GM15510 (cell line): ENCODE results near the gene ILDR2.
A peak's percentile ranks its signal among the peaks of the same experiment; 100 is the strongest.

Experiments used
- POLR2A ChIP-seq: IDR thresholded peaks from 3 replicates; pipeline ENCODE4 v1.6.1; 2011; ENCODE audit warnings: borderline replicate concordance; ENCODE audit not compliant: insufficient read length; ENCODE audit errors: extremely low read depth

The ILDR2 gene

DNA sequence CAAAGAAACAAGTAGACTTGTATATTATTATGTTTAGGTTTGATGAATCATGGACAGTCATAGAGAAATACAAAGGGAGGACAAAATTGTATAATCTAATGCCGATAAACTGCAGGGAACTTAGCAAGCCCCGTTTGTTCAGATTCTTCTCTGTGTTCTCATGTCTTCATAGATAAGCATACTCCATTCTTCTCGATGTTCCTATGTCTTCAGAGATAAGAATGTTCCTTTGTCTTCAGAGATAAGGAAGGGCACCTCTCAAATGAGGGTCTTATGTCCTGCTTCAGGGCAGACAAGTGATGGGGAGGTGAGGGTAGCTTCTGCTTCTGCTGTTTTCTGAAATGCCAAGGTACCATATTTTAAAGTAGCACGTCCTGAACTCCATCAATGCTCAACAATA, 79.6 kb downstream of the ILDR2 start:
- no peak for TF ChIP-seq POLR2A

- no peak for TF ChIP-seq POLR2A
These were observed 85.6 kb downstream of the ILDR2 start for GRCh38 chr1:166889776-166890175.

DNA sequence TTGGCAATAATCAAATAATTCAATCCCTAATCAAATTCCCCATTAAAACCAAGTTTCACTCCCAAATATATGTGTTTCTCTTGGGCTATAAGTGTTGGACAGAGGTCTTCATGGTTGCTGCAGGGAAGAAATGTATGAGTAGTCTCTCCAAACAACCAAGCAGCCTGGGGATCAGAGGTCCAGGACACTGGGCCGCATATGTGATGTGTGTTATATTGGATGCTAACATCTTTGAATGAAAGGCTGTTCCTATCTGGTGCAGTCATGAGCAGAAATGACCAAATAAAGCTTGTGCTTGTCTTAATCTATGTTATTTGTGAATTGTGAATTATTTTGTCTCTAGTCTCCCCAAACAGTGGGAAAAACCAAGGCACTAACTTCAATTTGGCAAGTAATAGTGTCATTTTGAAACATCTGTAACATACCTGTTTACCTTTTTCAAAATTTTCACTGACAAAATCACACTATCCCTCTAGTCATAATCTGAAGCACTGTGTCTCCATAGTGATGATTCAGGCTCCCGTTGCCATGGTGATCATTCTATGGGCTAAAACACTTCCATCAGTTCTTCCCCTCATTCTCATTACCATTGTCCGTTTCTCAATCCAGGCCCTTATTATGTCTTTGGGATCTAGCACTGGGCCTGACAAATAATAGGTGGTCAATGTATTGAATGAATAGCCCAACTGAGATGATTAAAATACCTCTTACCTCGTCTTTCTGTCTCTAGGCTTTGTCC, 86.8 kb downstream of the ILDR2 start:
- no peak for TF ChIP-seq POLR2A

GRCh38 chr1:166884971-166885370, 90.4 kb downstream of the ILDR2 start:
- TF ChIP-seq POLR2A: no peak

DNA sequence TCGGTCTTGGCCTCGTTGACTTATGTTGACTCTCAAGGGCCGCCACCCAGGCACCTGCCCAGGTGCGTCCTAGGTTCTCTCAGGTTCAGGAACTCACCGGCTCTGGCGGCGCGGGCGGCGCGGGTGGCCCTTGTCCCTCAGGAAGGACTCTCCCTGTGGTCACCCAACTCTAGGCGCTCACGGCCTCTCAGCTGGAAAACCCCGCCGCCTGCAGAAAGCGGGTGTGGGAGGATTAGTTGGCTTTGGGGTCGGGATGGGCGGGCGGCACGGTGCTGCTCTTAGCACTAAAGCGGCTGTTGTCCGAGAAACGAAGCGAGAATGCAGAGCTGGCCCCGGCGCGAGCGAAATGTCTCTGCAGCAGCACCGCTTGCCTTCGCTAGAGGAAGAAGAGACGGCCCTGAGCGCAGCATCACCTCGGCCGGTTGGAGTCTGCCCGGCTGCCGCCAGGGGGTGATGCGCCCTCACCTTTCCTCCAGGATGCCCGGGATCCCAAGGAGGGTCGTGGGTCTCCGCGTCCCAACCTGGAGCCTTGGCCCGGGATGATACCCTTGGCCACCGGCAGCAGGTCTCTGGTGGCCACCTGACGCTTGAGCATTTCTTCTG, 91.2 kb downstream of the ILDR2 start:
- no peak for TF ChIP-seq POLR2A

DNA sequence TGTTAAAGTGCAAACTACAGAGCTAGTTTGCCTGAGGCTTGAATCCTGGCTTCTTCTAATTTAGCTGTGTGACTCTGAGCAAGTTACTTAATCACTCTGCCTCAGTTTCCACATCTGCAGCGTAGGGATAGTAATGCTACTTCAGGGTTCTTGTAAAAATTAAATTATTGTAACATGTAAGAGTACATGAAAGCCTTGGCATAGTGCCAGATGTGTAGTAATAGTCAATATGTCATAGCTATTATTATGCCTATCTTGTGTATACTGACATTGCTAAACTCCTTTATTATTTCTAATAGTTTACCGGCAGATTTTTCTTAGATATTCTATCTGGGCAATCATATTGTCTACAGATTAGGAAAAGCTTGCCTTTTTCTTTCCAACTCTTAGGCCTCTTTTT, 92.4 kb downstream of the ILDR2 start:
- no peak for TF ChIP-seq POLR2A

- no peak for TF ChIP-seq POLR2A
These were observed 98.9 kb downstream of the ILDR2 start for GRCh38 chr1:166876540-166876838.

- peak; percentile 43 for TF ChIP-seq POLR2A
These were observed 99.4 kb downstream of the ILDR2 start, which contains the start of gene TADA1 for GRCh38 chr1:166875734-166876539. TSS of gene TADA1 (minus strand) at chr1:166876264. CDS start at chr1:166876233, 31 bp downstream.

DNA sequence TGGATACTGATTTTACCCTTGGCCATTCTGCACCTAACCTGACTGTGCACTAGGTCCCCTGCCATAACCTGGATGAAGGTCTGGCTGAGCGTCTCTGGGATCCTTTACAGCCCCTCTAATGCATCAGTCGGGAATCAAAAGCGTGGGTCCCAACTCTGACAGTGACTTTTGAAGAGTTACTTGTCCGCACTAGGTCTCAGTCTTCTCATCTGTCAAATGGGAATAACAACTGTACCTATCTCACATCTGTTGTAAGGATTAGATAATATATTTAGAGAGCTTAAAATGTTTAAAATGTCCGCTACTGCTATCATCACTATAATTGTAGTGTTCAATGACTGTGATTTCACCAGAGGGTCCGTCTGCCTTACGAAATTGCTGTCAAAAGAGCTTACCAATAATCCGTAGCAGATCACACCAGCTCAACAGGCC, 100.0 kb downstream of the ILDR2 start:
- TF ChIP-seq POLR2A: no peak

- TF ChIP-seq POLR2A: no peak
These were observed 100.9 kb downstream of the ILDR2 start for GRCh38 chr1:166874464-166874863.

- TF ChIP-seq POLR2A: no peak
These were observed 104.8 kb downstream of the ILDR2 start for GRCh38 chr1:166870584-166870983.

DNA sequence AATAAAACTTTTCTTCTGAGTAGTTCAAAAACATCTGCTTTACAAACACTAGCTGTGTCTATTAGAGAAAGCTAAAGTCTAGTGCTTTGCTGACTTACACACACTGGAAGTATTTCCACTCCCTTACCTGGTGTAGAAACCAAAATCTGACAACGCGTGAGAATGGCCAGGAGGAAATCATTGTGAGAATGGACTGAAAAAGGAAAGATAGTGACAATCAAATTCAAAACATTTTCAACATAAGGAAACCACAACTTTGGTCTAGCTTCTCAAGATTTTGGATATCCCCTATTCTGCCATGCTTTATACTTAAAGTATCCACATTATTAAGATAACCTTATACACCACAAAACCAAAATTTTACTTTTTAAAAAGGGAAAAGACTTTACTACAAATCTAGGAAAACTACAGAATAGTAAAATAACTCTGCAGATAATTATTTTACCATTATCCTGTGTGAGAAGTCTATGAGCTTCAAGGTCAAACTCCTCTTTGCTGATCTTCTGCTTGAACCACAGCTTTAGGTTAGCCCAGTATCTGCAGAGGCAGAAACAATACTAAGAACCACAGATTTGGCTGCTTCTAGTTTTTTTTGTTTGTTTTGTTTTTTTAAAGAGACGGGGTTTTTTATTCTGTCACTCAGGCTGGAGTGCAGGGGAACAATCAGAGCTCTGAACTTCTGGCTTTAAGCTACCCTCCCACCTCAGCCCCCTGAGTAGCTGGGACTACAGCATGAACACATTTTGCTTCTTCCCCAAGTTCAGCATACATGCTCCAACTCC, 105.8 kb downstream of the ILDR2 start:
- no peak for TF ChIP-seq POLR2A

GRCh38 chr1:166868639-166869038, 106.7 kb downstream of the ILDR2 start:
- TF ChIP-seq POLR2A: no peak

GRCh38 chr1:166865926-166866325, 109.4 kb downstream of the ILDR2 start:
- no peak for TF ChIP-seq POLR2A

DNA sequence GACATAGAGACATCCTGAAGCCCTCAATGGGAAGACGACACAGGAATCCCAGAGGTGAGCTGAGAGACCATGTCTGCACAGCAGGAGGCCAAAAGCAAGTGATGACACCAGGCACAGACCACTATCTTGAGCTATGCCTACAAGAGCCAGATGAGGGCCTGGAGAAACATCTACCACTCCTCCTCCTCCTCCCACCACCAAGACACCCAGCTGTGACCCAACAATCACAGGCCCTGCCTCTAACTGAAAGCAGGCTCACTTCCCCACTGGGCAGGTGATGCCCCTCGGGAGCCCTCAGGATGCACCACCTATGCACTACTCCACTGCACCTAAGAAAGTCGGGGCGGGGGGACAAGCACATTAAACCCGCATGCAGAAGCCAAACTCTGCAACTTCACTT, 115.7 kb downstream of the ILDR2 start:
- no peak for TF ChIP-seq POLR2A
